GM18507 (cell line): Measurements from ENCODE around the gene NDUFA9.

ENCODE experiments used
- DNase-seq: peaks from one replicate; pipeline ENCODE4 v3.0.0; 2011; ENCODE audit warnings: low read depth; ENCODE audit not compliant: insufficient read length; ENCODE audit errors: extremely low spot score
- FAIRE-seq: peaks from 2 replicates; lab custom pipeline; 2011; peaks lifted over from hg19 to GRCh38; lab: Jason Lieb, UNC

NDUFA9 gene

GRCh38 chr12:4681732-4682131, 32.8 kb downstream of the NDUFA9 start:
- FAIRE-seq = no peak
- no peak for DNase-seq

GRCh38 chr12:4685317-4685716, 36.4 kb downstream of the NDUFA9 start:
- FAIRE-seq (no peak), DNase-seq (no peak)

- DNase-seq = no peak
- no peak for FAIRE-seq
Observed at GRCh38 chr12:4690760-4691159, 41.8 kb downstream of the NDUFA9 start.
